Activated T-helper 1 cell treated with anti-CD3 and anti-CD28 coated beads, Interleukin-2, amount 50 U/mL, for 16 hours (primary cell): ENCODE results near the gene ARHGEF4.

Experiments
- DNase-seq, 2 donors: peaks; one replicate each; pipeline ENCODE4 v3.0.0-alpha.2; 2020; ENCODE audit warnings: low read depth in 1 of 2, low spot score in 1 of 2

Gene ARHGEF4

GRCh38 chr2:130834931-130835765 lies 1.6 kb upstream of the ARHGEF4 start:
- DNase-seq = no peak

- no peak for DNase-seq
Observed at GRCh38 chr2:130835766-130836015, 1.0 kb upstream of the ARHGEF4 start.

GRCh38 chr2:130837175-130837810 lies 579 bp downstream of the ARHGEF4 start:
- no peak for DNase-seq

- DNase-seq = no peak
Observed at GRCh38 chr2:130837811-130838565, 1.3 kb downstream of the ARHGEF4 start.

GRCh38 chr2:130839011-130839780 lies 2.5 kb downstream of the ARHGEF4 start:
- DNase-seq = no peak

DNA sequence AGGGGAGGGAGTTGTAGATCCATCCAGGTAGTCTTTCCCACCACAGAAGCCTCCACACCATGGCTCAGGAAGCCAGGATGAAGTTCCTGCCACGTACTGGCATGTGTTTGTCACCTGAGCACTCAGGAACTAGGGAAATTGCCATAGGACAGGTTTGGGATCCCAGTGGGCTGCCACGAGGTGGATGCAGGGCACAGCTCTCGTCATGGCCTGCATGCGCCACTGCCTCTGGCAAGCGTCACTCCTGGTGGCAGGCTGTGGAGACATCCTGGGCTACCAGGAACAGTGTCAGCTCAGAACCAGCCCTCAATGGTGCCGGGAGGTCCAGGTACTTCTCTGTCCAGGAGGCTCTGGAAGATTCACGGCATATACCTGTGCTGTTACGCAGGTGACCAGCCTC lies 3.8 kb downstream of the ARHGEF4 start:
- no peak for DNase-seq

GRCh38 chr2:130841741-130842365 lies 5.1 kb downstream of the ARHGEF4 start:
- DNase-seq = no peak

GRCh38 chr2:130842770-130843169 lies 6.1 kb downstream of the ARHGEF4 start:
- DNase-seq = no peak

- no peak for DNase-seq
Observed at GRCh38 chr2:130843321-130843985, 6.7 kb downstream of the ARHGEF4 start.

GRCh38 chr2:130844161-130844560 lies 7.4 kb downstream of the ARHGEF4 start:
- no peak for DNase-seq

GRCh38 chr2:130845505-130846085 lies 8.9 kb downstream of the ARHGEF4 start:
- DNase-seq = no peak

DNA sequence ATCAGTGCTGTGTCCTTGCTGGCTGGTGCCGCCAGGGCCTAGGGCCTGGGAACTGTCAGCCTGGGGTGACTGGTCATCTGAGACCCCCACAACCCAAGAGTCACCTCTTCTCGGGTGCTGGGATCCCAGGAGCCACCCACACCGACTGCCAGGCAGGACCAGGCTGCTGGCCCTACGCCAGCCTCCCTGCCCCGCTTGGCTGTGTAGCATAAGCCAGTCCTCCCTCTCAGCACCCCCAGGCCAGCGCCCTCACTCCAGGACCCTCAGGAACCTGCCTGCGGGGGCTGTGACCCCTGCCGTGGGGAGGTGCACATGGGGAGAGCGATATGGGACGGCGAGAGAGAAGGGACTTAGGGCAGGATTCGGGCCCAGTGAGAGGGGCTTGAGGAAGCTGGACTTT lies 9.5 kb downstream of the ARHGEF4 start:
- no peak for DNase-seq

DNA sequence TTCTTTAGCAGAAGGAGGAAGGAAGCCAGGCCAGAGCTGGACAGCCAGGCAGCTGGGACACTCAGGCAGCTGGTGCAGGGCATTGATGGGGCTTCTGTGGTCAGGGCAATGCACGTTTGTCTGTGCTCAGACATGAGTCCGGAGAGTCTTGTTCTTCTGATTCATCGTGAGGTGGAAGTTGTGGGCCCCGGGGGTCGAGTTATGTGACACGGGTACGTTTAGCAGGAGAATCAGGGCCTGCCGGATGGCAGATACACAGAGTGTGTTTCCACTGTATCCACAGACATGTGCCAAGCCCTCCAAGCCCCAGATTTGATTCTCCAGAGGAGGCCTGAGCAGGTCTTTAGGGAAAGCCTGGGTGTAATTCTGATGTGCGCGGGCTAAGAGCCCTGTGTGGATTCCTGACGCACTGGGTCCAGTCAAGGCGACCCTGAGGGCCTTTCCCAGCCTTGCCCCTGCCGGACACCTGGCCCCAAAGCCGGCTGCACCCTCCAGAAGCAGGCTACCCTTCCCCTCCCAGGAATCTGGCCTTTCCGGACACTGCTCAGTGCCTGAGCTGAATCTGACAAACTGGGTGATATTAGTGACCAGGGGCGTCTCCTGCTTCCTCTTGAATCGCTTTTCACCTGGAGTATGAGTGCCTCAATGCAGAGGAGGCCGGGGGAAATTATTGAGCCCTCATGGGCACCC lies 10.1 kb downstream of the ARHGEF4 start:
- DNase-seq = no peak

DNA sequence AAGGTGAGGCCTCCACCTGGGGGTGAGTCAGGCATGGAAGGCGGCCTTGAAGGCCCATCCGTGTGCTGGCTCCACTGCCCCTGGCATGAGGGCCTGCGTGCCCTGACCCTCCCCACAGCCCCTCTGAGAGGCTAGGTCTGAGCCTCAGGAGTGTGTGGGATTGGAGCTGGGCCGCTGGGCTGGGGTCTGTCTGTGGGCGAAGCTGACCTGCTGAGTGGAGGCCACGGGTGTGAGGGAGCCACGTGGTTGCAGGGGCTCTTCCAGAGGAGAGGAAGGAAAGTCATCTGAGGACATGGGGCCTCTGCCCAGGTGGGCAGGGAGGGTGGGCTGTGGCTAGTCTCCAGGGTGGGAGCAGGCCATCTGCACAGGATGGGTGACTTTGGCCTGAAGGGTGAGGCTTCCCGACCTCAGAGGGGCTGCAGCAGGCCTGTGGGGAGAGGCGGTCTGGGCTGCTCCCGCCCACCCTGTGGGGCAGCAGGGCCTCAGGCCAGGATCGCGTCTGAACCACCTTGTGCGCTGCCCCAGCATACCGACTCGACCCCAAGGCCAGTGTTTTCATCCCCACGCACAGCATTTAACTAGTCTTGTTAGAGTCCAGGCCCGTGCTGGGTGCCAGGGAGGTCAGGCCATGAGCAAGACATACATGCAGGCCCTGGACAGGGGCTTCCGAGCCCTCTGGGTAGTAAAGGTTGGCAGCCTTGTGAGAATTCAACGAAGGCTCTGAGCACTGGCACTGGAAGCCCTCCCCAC lies 11.2 kb downstream of the ARHGEF4 start:
- DNase-seq = no peak

- DNase-seq = no peak
Observed at GRCh38 chr2:130848526-130849210, 12.0 kb downstream of the ARHGEF4 start.

- no peak for DNase-seq
Observed at GRCh38 chr2:130849896-130850787, 13.4 kb downstream of the ARHGEF4 start.
